H1 (cell line): ENCODE results near the gene GPC3. TPM values are rescaled to one million over a fixed set of nuclear protein-coding genes. Genes with fewer than 3 reads are reported as not detected.

Source experiments
- CTCF ChIA-PET: fragments of 300-600 bp; sonication (Branson Sonifier 250); formaldehyde crosslinking; loops from one replicate; lab custom pipeline; 2021; ENCODE audit not compliant: partially characterized antibody; lab: Charles Lee
- POLR2A ChIA-PET: fragments of 300-600 bp; sonication (Branson Sonifier 250); formaldehyde crosslinking; loops from one replicate; lab custom pipeline; 2021; ENCODE audit warnings: inconsistent platforms; ENCODE audit not compliant: partially characterized antibody; lab: Charles Lee
- DNase-seq, 2 experiments: peaks; one replicate each; pipeline versions ENCODE4 v3.0.0 to v3.0.0-alpha.2; 2010 to 2022; ENCODE audit warnings: low spot score in 2 of 2, low read depth in 1 of 2, mixed read lengths in 1 of 2
- FAIRE-seq: peaks from 2 replicates; lab custom pipeline; 2011; peaks lifted over from hg19 to GRCh38; lab: Jason Lieb, UNC
- H2AFZ ChIP-seq: 2 replicates; pipeline ENCODE4 v1.8.1; 2012; ENCODE audit warnings: low read length, inconsistent platforms
- H2AK5ac ChIP-seq: 2 replicates; pipeline ENCODE4 v1.6.1; 2013; ENCODE audit warnings: low read depth, low read length
- H2BK120ac ChIP-seq: replicated peaks from 2 replicates; pipeline ENCODE3; 2013; ENCODE audit warnings: low read depth, low read length, inconsistent platforms
- H2BK12ac ChIP-seq: 2 replicates; pipeline ENCODE4 v1.6.1; 2013; ENCODE audit warnings: low read depth, low read length
- H2BK15ac ChIP-seq: 2 replicates; pipeline ENCODE4 v1.6.1; 2013; ENCODE audit warnings: low read length
- H2BK20ac ChIP-seq: 2 replicates; pipeline ENCODE4 v1.6.1; 2013; ENCODE audit warnings: low read length
- H2BK5ac ChIP-seq: 2 replicates; pipeline ENCODE4 v1.6.1; 2013; ENCODE audit warnings: low read depth, low read length
- H3K14ac ChIP-seq: 2 replicates; pipeline ENCODE4 v1.6.1; 2013; ENCODE audit warnings: inconsistent platforms; ENCODE audit not compliant: insufficient read length
- H3K18ac ChIP-seq: 2 replicates; pipeline ENCODE4 v1.6.1; 2013; ENCODE audit warnings: low read length; ENCODE audit errors: extremely low read depth
- H3K23ac ChIP-seq: 2 replicates; pipeline ENCODE4 v1.6.1; 2013; ENCODE audit warnings: inconsistent platforms; ENCODE audit not compliant: insufficient read length
- H3K23me2 ChIP-seq: 2 replicates; pipeline ENCODE4 v1.6.1; 2013; ENCODE audit warnings: low read depth, low read length
- H3K27ac ChIP-seq: 2 replicates; pipeline ENCODE4 v1.6.1; 2011; ENCODE audit warnings: low read depth, low read length, inconsistent platforms
- H3K27me3 ChIP-seq, 4 experiments: replicated peaks in 1 of 4; 1 replicate in 1 of 4; 2 replicates in 3 of 4; pipeline versions ENCODE4 v1.6.1 to v1.8.1; 2011 to 2013; ENCODE audit warnings: low read length in 3 of 4, mild to moderate bottlenecking in 3 of 4, inconsistent platforms in 2 of 4, mixed read lengths in 2 of 4, moderate library complexity in 1 of 4; ENCODE audit not compliant: control insufficient read depth in 3 of 4, insufficient read depth in 3 of 4; ENCODE audit errors: extremely low read depth in 1 of 4
- H3K36me3 ChIP-seq, 4 experiments: 2 replicates each; pipeline versions ENCODE4 v1.6.1 to v1.8.1; 2011 to 2013; ENCODE audit warnings: mild to moderate bottlenecking in 4 of 4, low read length in 3 of 4, moderate library complexity in 2 of 4, control low read depth in 1 of 4, inconsistent platforms in 1 of 4; ENCODE audit not compliant: insufficient read depth in 4 of 4, control insufficient read depth in 2 of 4
- H3K4ac ChIP-seq: replicated peaks from 2 replicates; pipeline ENCODE3; 2013; ENCODE audit warnings: low read length, low read depth, mixed read lengths, inconsistent platforms; ENCODE audit not compliant: insufficient read length
- H3K4me1 ChIP-seq, 4 experiments: replicated peaks in 1 of 4; 1 replicate in 1 of 4; 2 replicates in 3 of 4; pipeline versions ENCODE4 v1.6.1 to v1.8.1; 2011 to 2013; ENCODE audit warnings: low read length in 3 of 4, inconsistent platforms in 2 of 4, mixed read lengths in 1 of 4; ENCODE audit not compliant: insufficient read depth in 4 of 4, control insufficient read depth in 3 of 4
- H3K4me2 ChIP-seq, 2 experiments: 2 replicates each; pipeline versions ENCODE4 v1.6.1 to v1.8.1; 2011 to 2013; ENCODE audit warnings: low read depth in 2 of 2, low read length in 2 of 2, control low read depth in 1 of 2, inconsistent platforms in 1 of 2, mild to moderate bottlenecking in 1 of 2; ENCODE audit not compliant: insufficient read depth in 1 of 2
- H3K4me3 ChIP-seq, 4 experiments: fragments of 200-600, 300-600 bp in 1 of 4; sonication (generic), shearing (Covaris generic), sonication (Bioruptor Twin) in 1 of 4; 2 replicates each; pipeline versions ENCODE4 v1.5.1 to v1.8.1; 2011 to 2016; ENCODE audit warnings: low read length in 4 of 4, low read depth in 3 of 4, control low read depth in 2 of 4, inconsistent platforms in 2 of 4, mild to moderate bottlenecking in 2 of 4, mixed read lengths in 1 of 4, moderate library complexity in 1 of 4; ENCODE audit not compliant: insufficient read depth in 2 of 4; ENCODE audit errors: extremely low read depth in 1 of 4
- H3K56ac ChIP-seq: replicated peaks from 2 replicates; pipeline ENCODE3; 2013; ENCODE audit warnings: low read depth, mild to moderate bottlenecking, mixed read lengths, low read length, inconsistent platforms; ENCODE audit not compliant: insufficient read length
- H3K79me1 ChIP-seq: 2 replicates; pipeline ENCODE4 v1.6.1; 2013; ENCODE audit warnings: low read depth, low read length, control low read depth
- H3K79me2 ChIP-seq, 2 experiments: 2 replicates each; pipeline versions ENCODE4 v1.6.1 to v1.8.1; 2012 to 2013; ENCODE audit warnings: low read length in 2 of 2, mild to moderate bottlenecking in 2 of 2, inconsistent platforms in 1 of 2; ENCODE audit not compliant: insufficient read depth in 2 of 2, control insufficient read depth in 1 of 2
- H3K9ac ChIP-seq, 4 experiments: replicated peaks in 1 of 4; 1 replicate in 1 of 4; 2 replicates in 3 of 4; pipeline versions ENCODE4 v1.6.1 to v1.8.1; 2011 to 2013; ENCODE audit warnings: low read depth in 3 of 4, low read length in 3 of 4, control low read depth in 2 of 4, mild to moderate bottlenecking in 2 of 4, moderate library complexity in 2 of 4, inconsistent platforms in 1 of 4; ENCODE audit errors: extremely low read depth in 1 of 4
- H3K9me3 ChIP-seq, 2 experiments: 2 replicates each; pipeline versions ENCODE4 v1.6.1 to v1.8.1; 2012 to 2013; ENCODE audit warnings: mild to moderate bottlenecking in 2 of 2, moderate library complexity in 2 of 2, control low read depth in 1 of 2, inconsistent platforms in 1 of 2, low read depth in 1 of 2, low read length in 1 of 2, mixed read lengths in 1 of 2; ENCODE audit not compliant: insufficient read depth in 2 of 2
- H4K20me1 ChIP-seq, 2 experiments: replicated peaks in 1 of 2; 2 replicates each; pipeline versions ENCODE3 to v1.8.1; 2011 to 2013; ENCODE audit warnings: inconsistent platforms in 2 of 2, low read length in 2 of 2, mild to moderate bottlenecking in 1 of 2; ENCODE audit not compliant: insufficient read depth in 2 of 2, control insufficient read depth in 1 of 2
- H4K5ac ChIP-seq: 2 replicates; pipeline ENCODE4 v1.6.1; 2013; ENCODE audit warnings: low read length, low read depth, mixed read lengths, inconsistent platforms; ENCODE audit not compliant: insufficient read length
- H4K8ac ChIP-seq: 2 replicates; pipeline ENCODE4 v1.8.0; 2013; ENCODE audit warnings: mild to moderate bottlenecking, moderate library complexity, low read length, inconsistent platforms; ENCODE audit not compliant: insufficient read depth; ENCODE audit errors: extremely low read depth
- H4K91ac ChIP-seq: replicated peaks from 2 replicates; pipeline ENCODE3; 2013; ENCODE audit warnings: low read length, mixed read lengths, inconsistent platforms; ENCODE audit not compliant: insufficient read length
- RXRA ChIP-seq: IDR thresholded peaks from 2 replicates; pipeline ENCODE4 v1.6.1; 2011; ENCODE audit warnings: low read depth, mild to moderate bottlenecking, low read length, moderate library complexity; ENCODE audit not compliant: insufficient read depth
- SP1 ChIP-seq: IDR thresholded peaks from 2 replicates; pipeline ENCODE4 v1.6.1; 2011; ENCODE audit warnings: low read depth, low read length
- TCF12 ChIP-seq: IDR thresholded peaks from 2 replicates; pipeline ENCODE4 v1.6.1; 2011; ENCODE audit warnings: low read depth, mild to moderate bottlenecking, low read length
- WGBS, 2 experiments: shearing (Covaris generic) in 1 of 2; methylation state at CpG; one replicate each; pipeline versions ENCODE4 v1.1.6 to v1.1.7; 2013 to 2015; ENCODE audit warnings: low lambda C conversion rate in 2 of 2, mixed read lengths in 2 of 2, inconsistent platforms in 1 of 2, low coverage in 1 of 2, missing lambda C conversion rate in 1 of 2; ENCODE audit not compliant: insufficient replicate concordance in 2 of 2, insufficient coverage in 1 of 2, insufficient read length in 1 of 2; ENCODE audit errors: extremely low coverage in 1 of 2, missing lambda C conversion rate in 1 of 2; 5-methylcytosine and 5-hydroxymethylcytosine counted together
- polyA plus RNA-seq, 7 experiments: library from polyadenylated mRNA; depleted of rRNA in 3 of 7; stranded (reverse) in 5 of 7; unstranded in 2 of 7; fragments of >200 nt in 5 of 7; fragments of 200-250 nt in 2 of 7; gene quantifications; 1 replicate in 5 of 7; 2 replicates in 1 of 7; 4 replicates in 1 of 7; pipeline versions ENCODE4 v1.2.1 to v1.2.3, GENCODE V29; 2011 to 2013; ENCODE audit warnings: missing spikeins in 2 of 7, mixed read lengths in 2 of 7
- total RNA-seq: library from RNA; stranded (reverse); fragmentation: NEBNext Ultra II Directional; extraction: Animal tissue kit (Norgen Biotek cat#: 25700); gene quantifications from 2 replicates; pipeline ENCODE4 v1.2.1, GENCODE V29; 2021

The GPC3 gene
- total and polyA plus RNA-seq, 2 of the 8 experiments (the other 6 are each of a cell fraction or from before 2014, with no cell fraction given), result 64.8 to 71.9 TPM

GRCh38 chrX:133563705-133564104 lies 421.7 kb downstream of the GPC3 start:
- Histone ChIP-seq H2BK5ac (no peak overlapping the region), H3K36me3 (no peaks in the 10 kb centered on the region; a peak in 1 of 8 replicates), H3K4me3 (no peak overlapping the region), H2BK15ac (no peak overlapping the region), H3K9me3 (no peaks in the 10 kb centered on the region), H2AK5ac (no peak overlapping the region), H4K20me1 (no peaks in the 10 kb centered on the region), H3K23ac (no peak overlapping the region), H3K23me2 (no peaks in the 10 kb centered on the region), H3K4me2 (no peak overlapping the region), H2BK120ac (no peak overlapping the region), H2BK20ac (no peak overlapping the region), H3K27ac (no peak overlapping the region), H3K4me1 (peaks cover 0 to 5% (median 2%) of the 10 kb centered on the region in 4 experiments; a peak in 2 of 7 replicates), H3K4ac (no peak overlapping the region), H3K9ac (no peak overlapping the region), H3K14ac (no peak overlapping the region), H3K18ac (no peak overlapping the region), H3K56ac (no peak overlapping the region), H2BK12ac (no peak overlapping the region), H2AFZ (no peak overlapping the region), H4K8ac (no peak overlapping the region), H3K79me2 (no peaks in the 10 kb centered on the region), H3K79me1 (no peaks in the 10 kb centered on the region), H4K91ac (no peak overlapping the region), H3K27me3 (no peaks in the 10 kb centered on the region), H4K5ac (no peak overlapping the region)
- ChIA-PET CTCF (no interaction called here), POLR2A (interaction anchor here (1.5 kb wide), 1 partner anchor 13 kb away, joined by 3 read pairs; no protein-coding TSS in a partner anchor)
- WGBS, 2 experiments, result 94% methylated on average over 2 of the region's 2 CpGs; no CpG with 5 or more reads in 1 of the 2 experiments
- no peak for FAIRE-seq
- no peak for DNase-seq
- TF ChIP-seq RXRA (no peak), TCF12 (no peak), SP1 (no peak)
